CMK (cell line): ENCODE data around the gene WASF2.
"Not testable (repeated sequence)": the region's sequence is repeated elsewhere in the genome, so short reads cannot be mapped to it uniquely, and the experiment has no call there.

Experiments
- DNase-seq: peaks from one replicate; pipeline ENCODE4 v3.0.0-alpha.2; 2010; ENCODE audit warnings: low read depth

WASF2 gene

GRCh38 chr1:27397749-27398148 lies 92.2 kb downstream of the WASF2 start:
- DNase-seq, result no peak

DNA sequence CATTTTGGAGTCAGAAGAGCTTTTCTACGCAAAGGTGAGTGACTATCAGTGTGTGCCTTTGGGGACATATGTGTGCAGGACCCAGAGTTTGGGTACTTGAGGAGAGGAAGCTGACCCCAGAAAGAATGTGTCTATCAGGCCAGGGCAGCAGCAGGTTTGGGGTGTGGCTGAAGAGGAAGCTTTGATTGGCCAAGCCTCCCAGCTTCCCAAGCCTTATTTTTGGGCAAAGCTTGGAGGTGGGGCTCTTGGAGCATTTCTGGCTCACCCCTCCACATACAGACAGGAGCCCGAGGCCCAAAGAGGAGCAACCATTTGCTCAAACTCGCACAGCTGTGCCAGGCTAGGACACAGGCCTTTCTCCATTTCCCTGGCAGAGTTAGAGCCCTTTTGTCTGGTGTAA lies 92.9 kb downstream of the WASF2 start:
- no peak for DNase-seq

DNA sequence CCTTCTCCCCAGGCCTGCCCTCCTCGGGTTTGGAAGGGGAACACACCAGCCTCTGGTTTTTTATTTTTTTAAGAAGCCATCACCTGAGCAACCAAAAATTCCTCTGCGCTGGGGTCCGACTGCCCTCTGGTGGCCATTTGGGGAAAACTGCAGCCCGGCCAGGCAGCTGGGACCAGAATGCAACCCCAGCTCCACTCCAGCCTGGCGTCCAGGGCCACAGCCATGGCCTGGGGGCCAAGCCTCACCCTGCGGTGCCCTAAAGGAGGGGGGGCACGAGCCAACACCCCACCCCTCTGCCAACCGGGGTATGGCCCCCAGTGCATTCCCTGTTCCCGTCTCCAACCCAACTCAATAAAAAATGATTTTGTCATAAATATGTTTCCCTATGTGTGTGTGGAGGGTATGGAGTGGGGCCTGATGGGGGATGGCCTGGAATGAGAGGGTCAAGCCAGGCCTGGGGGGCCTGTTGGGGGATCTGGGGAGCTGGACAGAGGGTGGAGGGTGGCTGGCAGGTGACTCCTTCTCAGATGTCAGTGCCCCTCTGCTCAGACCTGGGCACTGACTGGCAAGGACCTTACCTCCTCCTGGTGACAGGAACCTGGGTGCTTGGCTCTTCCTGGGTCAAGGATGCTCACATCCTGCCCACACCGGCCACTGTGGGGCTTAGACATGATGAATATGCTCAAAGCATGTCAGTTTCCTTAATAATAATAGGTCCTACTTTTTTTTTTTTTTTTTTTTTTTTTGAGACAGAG lies 94.3 kb downstream of the WASF2 start:
- peak; percentile 50 for DNase-seq

DNA sequence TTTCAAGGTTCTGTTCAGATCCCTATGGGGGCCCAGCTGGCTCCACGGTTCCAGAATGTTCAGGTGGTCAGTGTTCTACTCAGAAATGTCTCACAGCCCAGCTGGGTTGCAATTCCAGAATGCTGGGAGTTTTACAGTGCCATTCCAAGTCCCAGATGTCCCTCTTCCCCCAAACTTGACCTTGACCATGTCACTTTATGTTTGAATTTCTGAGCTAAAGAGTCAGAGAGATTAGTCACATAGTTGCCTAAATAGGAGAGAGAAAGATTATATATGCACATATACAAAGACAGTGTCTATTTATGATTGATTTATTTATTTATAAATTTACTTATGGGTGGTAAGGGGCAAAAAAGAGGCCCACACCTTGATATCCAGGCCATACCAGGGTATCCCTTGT lies 95.0 kb downstream of the WASF2 start:
- DNase-seq, result no peak

DNA sequence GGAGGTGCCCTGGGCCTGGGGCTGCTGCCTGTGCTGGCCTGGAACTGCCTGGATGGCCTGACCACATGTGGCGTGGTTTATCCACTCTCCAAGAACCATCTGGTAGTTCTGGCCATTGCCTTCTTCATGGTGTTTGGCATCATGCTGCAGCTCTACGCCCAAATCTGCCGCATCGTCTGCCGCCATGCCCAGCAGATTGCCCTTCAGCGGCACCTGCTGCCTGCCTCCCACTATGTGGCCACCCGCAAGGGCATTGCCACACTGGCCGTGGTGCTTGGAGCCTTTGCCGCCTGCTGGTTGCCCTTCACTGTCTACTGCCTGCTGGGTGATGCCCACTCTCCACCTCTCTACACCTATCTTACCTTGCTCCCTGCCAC lies 95.7 kb downstream of the WASF2 start:
- no peak for DNase-seq

DNA sequence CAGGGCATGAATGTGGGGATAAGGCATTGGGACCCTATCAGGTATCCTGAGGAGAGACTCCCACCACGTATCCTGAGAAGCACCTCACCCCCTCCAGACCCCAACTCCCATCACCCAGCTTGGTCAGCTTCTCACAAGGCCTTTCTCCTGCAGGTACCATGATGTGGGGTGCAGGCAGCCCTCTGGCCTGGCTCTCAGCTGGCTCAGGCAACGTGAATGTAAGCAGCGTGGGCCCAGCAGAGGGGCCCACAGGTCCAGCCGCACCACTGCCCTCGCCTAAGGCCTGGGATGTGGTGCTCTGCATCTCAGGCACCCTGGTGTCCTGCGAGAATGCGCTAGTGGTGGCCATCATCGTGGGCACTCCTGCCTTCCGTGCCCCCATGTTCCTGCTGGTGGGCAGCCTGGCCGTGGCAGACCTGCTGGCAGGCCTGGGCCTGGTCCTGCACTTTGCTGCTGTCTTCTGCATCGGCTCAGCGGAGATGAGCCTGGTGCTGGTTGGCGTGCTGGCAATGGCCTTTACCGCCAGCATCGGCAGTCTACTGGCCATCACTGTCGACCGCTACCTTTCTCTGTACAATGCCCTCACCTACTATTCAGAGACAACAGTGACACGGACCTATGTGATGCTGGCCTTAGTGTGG lies 96.2 kb downstream of the WASF2 start:
- DNase-seq, result no peak

DNA sequence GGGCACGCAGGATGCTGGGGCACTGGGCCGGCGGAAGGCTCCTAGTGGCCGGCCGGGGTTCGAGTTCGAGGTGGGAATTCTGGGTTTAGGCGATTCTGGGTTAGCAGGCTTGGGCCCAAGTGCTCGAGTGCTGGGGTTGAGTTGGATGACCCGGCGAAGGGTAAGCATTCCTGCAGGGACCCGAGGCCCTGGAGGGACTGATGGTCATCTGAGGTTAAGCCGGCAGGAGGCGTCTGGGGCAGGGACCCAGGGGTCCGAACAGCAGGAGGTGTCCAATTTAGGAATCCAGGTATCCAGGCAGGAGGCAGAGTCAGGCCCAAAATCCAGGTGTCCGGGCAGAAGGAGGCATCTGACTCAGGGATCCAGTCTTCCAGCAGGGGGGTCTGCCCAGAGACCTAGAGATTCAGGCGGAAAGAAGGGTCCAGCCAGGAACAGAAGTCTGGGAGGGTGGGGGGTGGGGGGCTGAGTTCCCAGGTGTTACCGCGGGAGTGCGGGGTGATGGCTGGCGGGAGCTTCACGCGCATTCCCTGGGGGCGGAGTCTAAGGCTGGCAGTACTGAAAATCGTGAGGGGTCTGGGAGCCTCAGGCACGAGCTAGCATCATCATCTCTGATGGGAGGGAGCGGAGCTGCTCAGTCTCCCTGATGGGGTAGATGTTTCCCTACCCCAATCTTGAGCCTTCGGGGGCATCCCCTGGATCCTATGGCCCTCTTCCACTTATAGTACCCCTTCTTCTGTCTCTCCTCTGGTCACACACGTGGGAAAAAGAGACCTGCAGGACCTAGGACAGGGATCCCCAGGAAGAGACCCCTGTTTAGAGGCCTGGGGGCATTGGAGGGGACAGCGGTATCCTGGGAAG lies 97.0 kb downstream of the WASF2 start:
- DNase-seq, result no peak

- peak; percentile 86 for DNase-seq
Measured at GRCh38 chr1:27392096-27392777, 97.7 kb downstream of the WASF2 start, which contains the start of gene GPR3. Gene GPR3, plus strand, starts transcription at chr1:27392622. Its CDS starts 1,177 bp downstream, at chr1:27393799.

- no peak for DNase-seq
Measured at GRCh38 chr1:27391511-27392095, 98.4 kb downstream of the WASF2 start.

GRCh38 chr1:27388337-27389005 lies 101.5 kb downstream of the WASF2 start:
- no peak for DNase-seq

DNA sequence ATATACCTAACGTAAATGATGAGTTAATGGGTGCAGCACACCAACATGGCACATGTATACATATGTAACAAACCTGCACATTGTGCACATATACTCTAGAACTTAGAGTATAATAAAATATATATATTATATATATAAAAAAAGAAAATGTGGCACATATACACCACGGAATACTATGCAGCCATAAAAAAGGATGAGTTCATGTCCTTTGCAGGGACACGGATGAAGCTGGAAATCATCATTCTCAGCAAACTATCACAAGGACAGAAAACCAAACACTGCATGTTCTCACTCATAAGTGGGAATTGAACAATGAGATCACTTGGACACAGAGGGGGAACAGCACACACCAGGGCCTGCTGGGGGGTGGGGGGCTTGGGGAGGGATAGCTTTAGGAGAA lies 105.2 kb downstream of the WASF2 start:
- DNase-seq, result not testable (repeated sequence)

- DNase-seq, result no peak
Measured at GRCh38 chr1:27383661-27384060, 106.3 kb downstream of the WASF2 start.

DNA sequence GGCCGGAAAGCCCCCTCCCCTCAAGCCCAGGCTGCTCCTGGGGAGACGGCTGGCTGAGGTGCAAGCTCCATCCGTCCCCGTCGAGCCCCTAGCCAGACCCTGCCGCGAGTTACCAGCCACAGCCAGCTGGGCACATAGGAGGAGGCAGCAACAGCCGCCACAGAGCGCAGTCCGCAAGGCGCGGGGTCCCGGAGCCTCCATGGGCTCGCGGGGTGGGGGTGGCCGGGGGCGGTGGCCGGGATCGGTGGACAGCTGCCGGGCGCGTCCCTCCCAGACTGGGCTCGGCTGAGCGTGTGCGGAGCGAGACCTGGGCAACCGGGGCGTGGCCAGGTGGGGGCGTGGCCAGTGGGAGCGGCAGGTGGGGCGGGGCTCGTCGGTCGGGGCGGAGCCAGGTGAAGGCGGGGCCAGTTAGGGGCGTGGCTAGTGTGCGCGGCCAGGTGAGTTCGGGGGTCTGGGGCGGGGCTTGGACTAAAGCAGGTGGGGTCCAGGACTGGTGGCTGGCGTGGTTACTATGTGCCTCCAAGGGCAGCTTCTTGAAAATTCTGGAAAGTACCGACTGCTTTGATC lies 106.8 kb downstream of the WASF2 start, which contains the start of gene CD164L2:
TSS of gene CD164L2 (minus strand) at position 295 of the 567 bp plus-strand sequence. CDS start at position 201, 94 bp downstream.
- DNase-seq, result no peak

- no peak for DNase-seq
Measured at GRCh38 chr1:27381969-27382762, 107.8 kb downstream of the WASF2 start.

DNA sequence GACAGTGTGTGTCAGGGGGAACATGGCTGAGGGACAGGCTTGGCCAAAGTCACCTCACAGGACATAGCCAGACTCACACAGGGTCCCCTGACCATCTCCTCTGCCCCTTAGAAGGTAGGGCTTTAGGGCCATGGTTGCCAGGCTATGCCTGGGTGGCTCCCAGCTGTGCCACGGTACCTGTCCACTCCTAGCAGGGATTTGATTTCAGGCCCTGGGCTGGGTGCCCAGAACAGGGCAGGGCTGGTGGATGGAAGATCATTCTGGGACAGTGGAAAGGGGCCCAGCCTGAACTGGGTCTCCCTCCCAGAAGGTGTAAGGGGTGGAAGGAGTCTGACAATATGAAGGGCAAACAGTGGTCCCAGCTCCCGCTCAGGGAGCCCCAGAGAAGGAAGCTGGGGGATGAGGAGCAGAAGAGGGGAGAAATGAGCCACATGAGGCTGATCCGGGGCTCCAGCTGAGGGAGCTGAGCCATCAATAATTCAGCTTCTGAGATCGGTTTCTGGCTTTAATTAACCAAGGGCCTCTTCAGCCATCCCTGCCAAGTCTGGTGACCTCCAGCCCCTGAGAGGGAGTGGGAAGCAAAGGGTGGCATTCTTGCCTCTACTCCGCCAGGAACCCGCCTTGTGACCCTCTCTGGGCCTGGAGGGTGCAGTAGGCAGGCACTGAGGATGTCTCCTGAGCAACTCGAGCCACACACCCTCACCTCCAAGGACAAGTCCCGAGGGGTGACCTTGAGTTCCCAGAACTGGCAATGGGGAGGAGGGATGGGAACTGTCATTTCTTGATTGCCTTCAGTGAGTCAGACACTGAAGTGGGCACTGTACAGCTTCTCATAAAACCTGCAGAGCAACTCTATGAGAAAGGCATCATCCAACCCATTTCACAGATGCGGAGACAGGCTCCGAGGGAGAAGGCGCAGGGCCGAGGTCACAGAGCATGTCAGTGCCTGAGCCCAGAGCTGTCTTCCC lies 108.9 kb downstream of the WASF2 start:
- DNase-seq, result no peak

GRCh38 chr1:27380224-27380623 lies 109.7 kb downstream of the WASF2 start:
- DNase-seq, result no peak

GRCh38 chr1:27379564-27380122 lies 110.3 kb downstream of the WASF2 start:
- no peak for DNase-seq

- no peak for DNase-seq
Measured at GRCh38 chr1:27377760-27378495, 112.0 kb downstream of the WASF2 start.
